HUES64 (cell line): ENCODE results near the gene CRELD2.

Experiments
- H3K27ac ChIP-seq: 2 replicates; pipeline ENCODE4 v1.7.0; 2013; ENCODE audit warnings: low read depth, low read length, inconsistent platforms
- H3K27me3 ChIP-seq: 2 replicates; pipeline ENCODE4 v1.6.1; 2013; ENCODE audit warnings: mild to moderate bottlenecking, low read length; ENCODE audit not compliant: insufficient read depth
- H3K36me3 ChIP-seq: 2 replicates; pipeline ENCODE4 v1.6.1; 2013; ENCODE audit warnings: mild to moderate bottlenecking, low read length; ENCODE audit not compliant: insufficient read depth
- H3K4me1 ChIP-seq: 2 replicates; pipeline ENCODE4 v1.6.1; 2013; ENCODE audit warnings: mild to moderate bottlenecking, low read length, moderate library complexity; ENCODE audit not compliant: insufficient read depth
- H3K4me3 ChIP-seq: 2 replicates; pipeline ENCODE4 v1.5.1; 2013; ENCODE audit warnings: mild to moderate bottlenecking, low read length, moderate library complexity
- H3K9ac ChIP-seq: 2 replicates; pipeline ENCODE4 v1.6.1; 2013; ENCODE audit warnings: mild to moderate bottlenecking, low read depth, low read length
- H3K9me3 ChIP-seq: 2 replicates; pipeline ENCODE4 v1.6.1; 2013; ENCODE audit warnings: low read depth, low read length; ENCODE audit not compliant: insufficient read depth
- WGBS: fragments of 150-250, 120-280 bp; methylation state at CpG from one replicate; pipeline ENCODE4 v1.1.7; 2013; ENCODE audit warnings: missing lambda C conversion rate; 5-methylcytosine and 5-hydroxymethylcytosine counted together

Gene CRELD2

DNA sequence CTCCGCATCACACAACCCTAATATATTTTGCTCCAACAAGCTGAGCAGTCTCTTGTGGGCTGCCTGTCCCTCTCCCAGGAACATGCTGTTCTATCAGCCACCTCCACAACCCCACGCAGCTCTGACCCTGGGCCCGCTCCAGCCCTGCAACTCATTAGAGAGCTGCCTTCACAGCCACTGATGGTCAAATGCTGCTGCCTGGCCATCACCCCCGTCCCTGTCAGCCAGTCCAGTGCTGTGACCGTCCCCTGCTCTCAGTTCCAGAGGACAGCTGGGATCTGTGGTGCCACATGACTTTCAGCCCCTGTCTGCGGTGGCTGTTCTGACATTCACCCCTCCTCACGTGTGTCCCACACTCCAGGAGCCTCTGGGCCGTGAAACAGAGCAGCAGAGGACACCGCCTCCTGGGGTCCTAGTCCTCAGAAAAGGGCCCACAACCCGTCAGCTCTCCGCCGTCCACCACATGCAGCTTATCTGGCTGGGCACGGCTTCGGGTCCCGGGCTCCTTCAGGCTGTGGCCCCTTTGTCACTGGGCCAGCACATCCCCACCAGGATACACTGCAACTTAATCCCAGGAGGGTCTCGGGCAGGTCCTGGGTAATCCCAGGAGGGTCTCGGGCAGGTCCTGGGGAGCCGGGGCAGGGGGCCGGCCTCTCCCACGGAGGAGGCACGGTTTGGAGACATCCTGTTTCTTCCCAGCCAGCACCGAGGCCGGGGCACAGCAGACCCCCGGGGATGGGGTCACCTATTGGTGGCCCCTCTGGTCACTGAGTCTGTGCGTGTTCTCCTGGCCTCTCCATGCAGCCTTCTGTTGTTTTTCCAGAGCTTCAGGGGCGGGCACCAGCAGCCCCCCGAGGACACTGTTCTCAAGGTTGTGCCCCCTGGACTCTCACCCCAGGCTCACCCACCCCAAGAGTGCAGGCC lies 15.1 kb downstream of the CRELD2 start:
- Histone ChIP-seq H3K9ac (no peak overlapping the region), H3K9me3 (no peaks in the 10 kb centered on the region), H3K4me3 (no peak overlapping the region), H3K4me1 (peaks cover 12% of the 10 kb centered on the region; the same call in 1 of the 2 replicates), H3K27ac (no peak overlapping the region), H3K27me3 (peaks cover 22% of the 10 kb centered on the region), H3K36me3 (no peaks in the 10 kb centered on the region)
- 84% methylated on average over 27 of the region's 27 CpGs for WGBS

DNA sequence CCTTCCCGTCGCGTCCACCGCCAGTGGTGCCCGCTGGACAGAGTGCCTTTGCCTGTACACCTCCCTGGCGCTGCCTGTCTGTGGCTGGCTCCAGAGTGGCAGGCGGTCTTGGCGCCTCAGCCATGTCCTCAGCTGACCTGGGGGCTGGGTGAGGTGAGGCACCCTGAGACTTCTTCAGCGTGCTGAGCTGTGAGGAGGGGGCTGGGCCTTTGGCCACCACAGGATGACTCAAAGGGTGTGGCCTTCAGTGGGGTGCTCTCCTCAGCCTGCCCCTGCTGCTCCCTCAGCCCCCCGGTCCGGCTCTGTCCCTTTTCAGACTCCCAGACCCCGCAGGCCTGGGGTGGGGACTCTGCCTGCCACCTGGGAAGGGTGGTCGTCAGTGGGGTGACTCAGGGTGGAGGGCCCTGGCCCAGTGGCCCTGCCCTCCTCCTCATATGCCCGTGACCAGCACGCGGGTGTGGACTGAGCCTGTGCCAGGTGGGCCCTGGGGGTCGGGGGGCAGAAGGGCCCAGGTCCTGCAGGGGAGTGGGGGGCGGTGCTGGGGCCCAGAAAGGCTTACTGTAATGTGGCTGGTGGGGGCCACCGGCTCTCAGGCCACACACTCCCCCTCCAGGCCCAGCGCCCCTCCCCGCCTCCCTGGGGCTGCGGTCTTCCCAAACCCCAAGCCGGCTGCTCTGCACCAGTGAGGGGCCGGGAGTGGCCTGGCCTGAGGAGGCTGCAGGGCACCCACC lies 15.9 kb downstream of the CRELD2 start:
- Histone ChIP-seq H3K27me3 (peaks cover 17% of the 10 kb centered on the region), H3K4me3 (peak overlapping the region; percentile 37), H3K27ac (no peak overlapping the region), H3K9me3 (no peaks in the 10 kb centered on the region), H3K4me1 (peaks cover 12% of the 10 kb centered on the region; the same call in 1 of the 2 replicates), H3K9ac (no peak overlapping the region), H3K36me3 (no peaks in the 10 kb centered on the region)
- 77% methylated on average over 22 of the region's 24 CpGs for WGBS

DNA sequence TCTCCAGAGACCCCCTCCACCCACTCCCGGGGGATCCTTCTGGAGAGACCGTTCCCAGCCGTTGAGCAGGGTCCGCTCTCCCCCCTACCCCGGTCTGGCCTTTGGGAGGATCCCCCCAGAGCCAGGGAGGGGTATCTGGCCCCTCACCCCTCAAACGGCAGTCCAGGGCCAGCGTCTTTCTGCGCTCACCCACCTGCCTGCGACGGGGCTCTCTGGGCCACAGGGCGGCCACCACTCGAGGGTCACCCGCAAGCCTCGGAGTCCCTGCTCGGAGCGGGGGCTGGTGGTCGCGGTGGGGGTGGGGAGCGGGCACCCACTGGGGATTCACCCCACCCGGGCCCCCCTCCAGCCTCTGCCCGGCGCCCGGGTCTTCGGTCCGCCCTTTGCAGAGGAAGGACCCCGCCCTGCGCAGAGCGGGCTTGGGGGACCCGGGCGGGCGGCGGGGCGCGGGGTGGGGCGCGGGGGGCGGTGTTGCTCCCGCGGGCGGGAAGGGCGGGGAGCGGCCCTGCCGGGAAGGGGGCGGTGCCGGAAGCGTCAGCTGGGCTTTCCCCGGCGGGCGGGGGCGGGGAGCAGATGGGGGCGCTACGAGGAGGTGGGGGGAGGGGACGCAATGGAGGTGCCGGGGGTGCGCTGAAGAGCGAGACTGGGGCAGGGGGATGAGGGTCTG lies 16.6 kb downstream of the CRELD2 start:
- peaks cover 12% of the 10 kb centered on the region; the same call in 1 of the 2 replicates for H3K4me1 ChIP-seq
- H3K9ac ChIP-seq = no peak overlapping the region
- peaks cover 12% of the 10 kb centered on the region for H3K27me3 ChIP-seq
- H3K36me3 ChIP-seq = no peaks in the 10 kb centered on the region
- whole genome bisulfite sequencing = 9% methylated on average over 52 of the region's 56 CpGs
- H3K27ac ChIP-seq = no peak overlapping the region
- H3K4me3 ChIP-seq = peak overlapping the region; percentile 37
- H3K9me3 ChIP-seq = no peaks in the 10 kb centered on the region

DNA sequence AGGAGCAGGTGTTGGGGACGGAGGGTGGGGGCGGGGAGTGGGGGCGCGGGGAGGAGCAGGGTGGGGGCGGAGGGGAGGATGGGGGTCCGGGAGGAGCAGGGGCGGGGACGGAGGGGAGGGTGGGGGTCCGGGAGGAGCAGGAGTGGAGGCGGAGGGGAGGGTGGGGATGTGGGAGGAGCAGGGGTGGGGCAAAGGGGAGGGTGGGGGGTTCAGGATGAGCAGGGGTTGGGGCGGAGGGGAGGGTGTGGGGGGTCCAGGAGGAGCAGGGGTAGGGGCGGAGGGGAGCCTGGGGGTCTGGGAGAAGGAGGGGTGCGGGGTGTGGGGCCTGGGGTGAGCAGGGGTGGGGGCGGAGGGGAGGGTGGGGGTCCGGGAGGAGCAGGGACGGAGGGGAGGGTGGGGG lies 17.1 kb downstream of the CRELD2 start:
- H3K4me1 ChIP-seq = peaks cover 12% of the 10 kb centered on the region; the same call in 1 of the 2 replicates
- no peak overlapping the region for H3K9ac ChIP-seq
- peaks cover 7% of the 10 kb centered on the region; the same call in 1 of the 2 replicates for H3K27me3 ChIP-seq
- 0% methylated on average over 1 of the region's 16 CpGs for WGBS
- H3K9me3 ChIP-seq = no peaks in the 10 kb centered on the region
- H3K4me3 ChIP-seq = no peak overlapping the region
- H3K36me3 ChIP-seq = no peaks in the 10 kb centered on the region
- H3K27ac ChIP-seq = no peak overlapping the region

DNA sequence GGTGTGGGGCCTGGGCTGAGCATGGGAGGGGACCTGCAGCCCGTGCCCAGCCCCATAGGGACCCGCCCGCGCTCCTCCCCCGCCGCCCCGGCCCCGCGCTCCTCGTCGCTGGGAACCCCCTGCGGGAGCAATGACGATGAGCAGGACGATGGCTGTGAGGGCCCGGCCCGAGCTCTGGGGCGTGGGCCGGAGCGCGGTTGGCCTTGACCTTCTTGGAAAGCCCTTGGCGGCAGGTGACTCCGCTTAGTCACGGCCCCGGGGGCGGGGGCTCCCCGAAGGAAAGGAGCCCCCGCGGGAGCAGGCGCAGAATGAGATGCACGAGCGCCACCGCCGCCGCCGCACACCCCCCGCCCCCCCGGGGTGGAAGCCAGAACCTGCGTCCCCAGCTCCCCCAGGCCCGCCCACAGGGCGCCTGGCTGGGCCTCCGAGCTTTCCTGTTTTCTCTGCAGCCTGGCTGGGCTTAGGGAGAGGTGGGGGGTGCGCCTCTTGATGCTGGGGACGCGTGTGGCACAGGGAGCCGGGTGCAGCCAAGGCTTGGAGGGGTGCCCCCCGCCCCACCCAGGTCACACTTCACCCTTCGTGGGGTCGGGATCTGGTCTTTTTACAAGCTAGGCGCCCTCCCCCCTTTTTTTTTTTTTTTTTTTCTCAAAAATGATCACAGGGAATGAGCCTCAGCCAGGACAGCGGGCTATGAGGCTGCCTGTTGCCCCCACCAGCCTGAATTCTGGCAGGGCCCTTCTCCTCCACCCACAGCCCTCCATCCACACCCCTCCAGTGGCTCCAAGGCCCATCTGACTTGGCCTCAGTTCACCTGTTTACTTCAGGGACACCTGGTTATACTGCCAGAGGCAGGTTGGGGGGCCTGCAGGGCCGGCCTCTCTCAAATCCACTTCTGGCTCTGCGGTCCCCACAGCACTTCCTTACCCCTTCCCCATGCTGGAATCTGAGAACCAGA lies 17.9 kb downstream of the CRELD2 start:
- Histone ChIP-seq H3K9ac (peak overlapping the region; percentile 31; the same call in 1 of the 2 replicates), H3K36me3 (no peaks in the 10 kb centered on the region), H3K9me3 (no peaks in the 10 kb centered on the region), H3K4me1 (peaks cover 12% of the 10 kb centered on the region; the same call in 1 of the 2 replicates), H3K4me3 (peak overlapping the region; percentile 42), H3K27me3 (no peaks in the 10 kb centered on the region), H3K27ac (no peak overlapping the region; the same call in 1 of the 2 replicates)
- 7% methylated on average over 52 of the region's 52 CpGs for WGBS

DNA sequence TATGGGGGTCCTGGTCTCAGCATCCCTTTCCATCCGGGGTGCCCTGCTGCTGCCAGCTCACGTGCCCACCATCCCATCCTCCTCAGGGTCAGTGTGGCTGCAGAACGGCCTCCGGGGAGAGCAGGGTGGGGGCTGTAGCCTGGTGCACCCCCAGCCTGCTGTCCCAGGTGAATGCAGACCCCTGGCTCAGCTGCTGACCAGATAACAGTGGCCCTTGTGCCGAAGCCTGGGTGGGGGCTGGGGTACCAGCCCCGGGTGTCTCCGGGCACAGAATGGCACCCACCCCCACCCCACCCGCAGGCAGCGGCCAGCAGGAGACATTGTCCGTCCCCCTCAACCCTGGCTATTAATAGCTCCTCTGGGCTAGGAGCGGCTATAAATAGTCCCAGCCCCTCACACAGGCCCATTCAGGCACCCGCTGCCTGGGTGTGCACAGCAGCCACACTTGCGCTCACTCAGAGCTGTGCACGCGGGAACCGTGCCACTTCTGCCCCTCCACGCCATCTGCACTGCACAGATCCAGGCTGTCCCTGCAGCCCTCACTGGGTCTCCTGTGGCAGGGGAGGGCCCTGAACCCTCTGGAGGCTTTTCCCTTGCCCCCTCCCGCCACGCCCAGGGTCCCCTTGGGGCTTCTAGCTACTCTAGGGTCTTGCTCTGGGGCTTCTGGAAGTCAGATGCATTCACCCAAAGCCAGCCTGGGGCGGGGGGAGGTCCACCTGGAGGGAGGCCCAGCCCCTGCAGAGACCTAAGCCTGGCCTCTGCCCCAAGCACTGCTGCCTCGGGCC lies 18.7 kb downstream of the CRELD2 start:
- 85% methylated on average over 21 of the region's 21 CpGs for WGBS
- Histone ChIP-seq H3K27ac (no peak overlapping the region), H3K36me3 (no peaks in the 10 kb centered on the region), H3K4me3 (no peak overlapping the region), H3K9ac (no peak overlapping the region), H3K27me3 (no peaks in the 10 kb centered on the region), H3K4me1 (peaks cover 12% of the 10 kb centered on the region; the same call in 1 of the 2 replicates), H3K9me3 (no peaks in the 10 kb centered on the region)

DNA sequence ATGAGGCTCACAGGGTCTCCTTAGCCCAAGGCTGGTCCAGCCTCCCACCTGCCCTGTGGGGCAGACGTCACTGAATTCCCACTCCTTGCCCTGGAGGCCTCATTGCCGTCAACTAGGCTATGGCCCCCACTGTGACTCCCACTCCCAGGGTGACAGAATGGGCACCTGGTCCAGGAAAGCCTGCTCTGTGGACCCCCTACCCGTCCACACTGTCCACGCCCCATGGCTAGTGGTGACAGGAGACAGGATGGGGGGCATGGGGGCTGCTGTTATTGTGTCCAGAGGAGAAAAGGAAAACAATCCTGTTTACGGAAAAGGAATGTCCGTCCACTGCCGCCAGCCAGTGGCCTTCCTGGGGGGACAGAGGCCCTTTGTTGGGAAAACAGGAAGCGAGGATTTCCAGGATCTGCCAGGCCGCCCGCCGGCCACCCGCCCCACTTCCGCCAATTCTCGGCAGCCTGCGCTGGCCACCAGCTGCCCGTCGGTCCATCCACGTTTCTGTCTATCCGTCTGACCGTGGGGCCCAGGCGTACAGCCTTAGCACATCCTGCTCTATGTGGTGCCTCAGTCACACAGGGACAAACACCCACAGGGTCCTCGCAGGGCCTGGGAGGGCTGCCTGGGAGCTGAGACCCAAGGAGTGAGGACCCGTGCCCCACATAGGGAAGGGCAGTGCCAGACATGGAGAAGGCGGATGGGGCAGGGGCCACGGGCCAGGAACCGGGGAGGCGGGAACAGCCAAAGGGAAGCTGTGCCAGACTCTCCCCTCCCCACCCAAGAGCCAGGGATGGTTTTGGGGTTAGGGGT lies 19.5 kb downstream of the CRELD2 start:
- H3K9me3 ChIP-seq = no peaks in the 10 kb centered on the region
- no peak overlapping the region for H3K27ac ChIP-seq
- peaks cover 12% of the 10 kb centered on the region; the same call in 1 of the 2 replicates for H3K4me1 ChIP-seq
- H3K36me3 ChIP-seq = no peaks in the 10 kb centered on the region
- no peaks in the 10 kb centered on the region for H3K27me3 ChIP-seq
- H3K4me3 ChIP-seq = no peak overlapping the region
- 91% methylated on average over 27 of the region's 27 CpGs for WGBS
- no peak overlapping the region for H3K9ac ChIP-seq

DNA sequence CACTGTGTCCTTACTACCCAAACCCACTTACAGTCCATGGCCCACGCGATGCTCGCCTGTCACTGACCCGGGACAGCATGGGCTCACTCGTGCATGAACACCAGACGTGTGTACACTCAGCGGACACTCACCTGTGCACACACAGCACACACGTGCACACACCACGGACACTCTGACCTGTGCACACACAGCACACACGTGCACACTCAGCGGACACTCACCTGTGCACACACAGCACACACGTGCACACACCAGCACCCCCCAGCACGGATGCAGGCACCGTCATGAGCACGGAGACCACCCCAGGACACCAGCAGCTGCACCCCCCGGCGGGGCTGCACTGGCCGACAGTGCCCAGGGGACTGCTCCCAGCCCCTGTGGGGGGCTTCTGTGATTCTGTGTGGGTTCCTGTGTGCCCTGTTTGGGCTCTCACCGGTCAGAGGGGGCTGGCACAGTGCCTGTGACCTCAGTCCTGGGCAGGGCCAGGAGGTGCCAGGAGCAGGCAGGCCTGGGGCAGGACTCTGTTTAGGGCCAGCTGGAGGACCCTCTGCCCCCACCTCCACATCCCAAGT lies 20.2 kb downstream of the CRELD2 start:
- H3K9me3 ChIP-seq = no peaks in the 10 kb centered on the region
- no peak overlapping the region for H3K27ac ChIP-seq
- no peaks in the 10 kb centered on the region for H3K27me3 ChIP-seq
- H3K4me3 ChIP-seq = no peak overlapping the region
- no peaks in the 10 kb centered on the region for H3K36me3 ChIP-seq
- 95% methylated on average over 19 of the region's 19 CpGs for WGBS
- H3K4me1 ChIP-seq = peaks cover 12% of the 10 kb centered on the region; the same call in 1 of the 2 replicates
- H3K9ac ChIP-seq = no peak overlapping the region
